Stimulated activated CD8-positive, alpha-beta memory T cell treated with anti-CD3 and anti-CD28 coated beads, Interleukin-4, amount 100 ng/mL, for 48 hours (primary cell): ENCODE measurements around the gene USP34.

Experiments used
- DNase-seq: peaks from one replicate; pipeline ENCODE4 v3.0.0-alpha.2; 2020

USP34 gene

GRCh38 chr2:61291851-61292575 is 178.9 kb downstream of the USP34 start:
- DNase-seq = no peak

- no peak for DNase-seq
Observed at GRCh38 chr2:61288070-61288841, 182.6 kb downstream of the USP34 start.

GRCh38 chr2:61287254-61287653 is 183.6 kb downstream of the USP34 start:
- DNase-seq = no peak

GRCh38 chr2:61283443-61284160 is 187.3 kb downstream of the USP34 start:
- DNase-seq = no peak

GRCh38 chr2:61282104-61282590 is 188.7 kb downstream of the USP34 start:
- DNase-seq = no peak

- DNase-seq = no peak
Observed at GRCh38 chr2:61281321-61281720, 189.6 kb downstream of the USP34 start.

- DNase-seq = no peak
Observed at GRCh38 chr2:61277756-61278155, 193.1 kb downstream of the USP34 start.

GRCh38 chr2:61275575-61276184 is 195.2 kb downstream of the USP34 start:
- no peak for DNase-seq

- no peak for DNase-seq
Observed at GRCh38 chr2:61272421-61273070, 198.3 kb downstream of the USP34 start.

GRCh38 chr2:61268249-61268648 is 202.6 kb downstream of the USP34 start:
- no peak for DNase-seq

GRCh38 chr2:61266632-61267505 is 204.0 kb downstream of the USP34 start:
- no peak for DNase-seq

- DNase-seq = no peak
Observed at GRCh38 chr2:61263830-61264229, 207.1 kb downstream of the USP34 start.

- DNase-seq = no peak
Observed at GRCh38 chr2:61262699-61263098, 208.2 kb downstream of the USP34 start.

- DNase-seq = no peak
Observed at GRCh38 chr2:61257446-61257845, 213.4 kb downstream of the USP34 start.

- no peak for DNase-seq
Observed at GRCh38 chr2:61255580-61256437, 215.1 kb downstream of the USP34 start.

GRCh38 chr2:61254536-61254935 is 216.4 kb downstream of the USP34 start:
- no peak for DNase-seq

- no peak for DNase-seq
Observed at GRCh38 chr2:61253136-61253535, 217.8 kb downstream of the USP34 start.

- no peak for DNase-seq
Observed at GRCh38 chr2:61252031-61252430, 218.9 kb downstream of the USP34 start.

- no peak for DNase-seq
Observed at GRCh38 chr2:61249521-61250071, 221.3 kb downstream of the USP34 start.

- DNase-seq = no peak
Observed at GRCh38 chr2:61247204-61247812, 223.6 kb downstream of the USP34 start.
